Stomach (tissue), 9 donors: ENCODE results near the gene GLYR1. TPM values are rescaled to one million over a fixed set of nuclear protein-coding genes. Genes with fewer than 3 reads are reported as not detected.

Source experiments
- DNase-seq, 2 donors: peaks; one replicate each; pipeline versions ENCODE4 v3.0.0 to v3.0.0-alpha.2; 2013 to 2019
- H3K27ac ChIP-seq, 5 donors: fragments of 200-600 bp in 4 of 5; sonication (generic) in 4 of 5; one replicate each; pipeline ENCODE4 v1.5.1; 2013 to 2019; ENCODE audit warnings: mild to moderate bottlenecking in 1 of 5, moderate library complexity in 1 of 5
- H3K27me3 ChIP-seq, 3 donors: fragments of 200-600 bp; sonication (generic); one replicate each; pipeline ENCODE4 v1.5.1; 2017 to 2019; ENCODE audit warnings: mixed run types in 1 of 3
- H3K36me3 ChIP-seq, 4 donors: fragments of 200-600 bp; sonication (generic); 1 replicate in 3 of 4; 2 replicates in 1 of 4; pipeline ENCODE4 v1.5.1; 2016 to 2019
- H3K4me1 ChIP-seq, 4 donors: fragments of 200-600 bp; sonication (generic); one replicate each; pipeline ENCODE4 v1.5.1; 2016 to 2019
- H3K4me3 ChIP-seq, 4 donors: fragments of 200-600 bp; sonication (generic) in 3 of 4; one replicate each; pipeline ENCODE4 v1.5.1; 2016 to 2019; ENCODE audit warnings: mild to moderate bottlenecking in 1 of 4
- H3K9me3 ChIP-seq, 4 donors: fragments of 200-600 bp; sonication (generic); one replicate each; pipeline ENCODE4 v1.5.1; 2016 to 2019
- EP300 ChIP-seq: sonication (generic); formaldehyde crosslinking; IDR thresholded peaks from one replicate; pipeline ENCODE4 v1.6.1; 2017; ENCODE audit warnings: antibody characterized with exemption
- POLR2A ChIP-seq, 4 donors: fragments of 450-650 bp; IDR thresholded peaks; one replicate each; pipeline ENCODE4 v1.6.1; 2016; ENCODE audit warnings: antibody characterized with exemption in 4 of 4, control low read depth in 2 of 4, mild to moderate bottlenecking in 1 of 4, moderate library complexity in 1 of 4
- POLR2AphosphoS5 ChIP-seq, 3 donors: sonication (generic); formaldehyde crosslinking; IDR thresholded peaks; one replicate each; pipeline ENCODE4 v1.6.1; 2016; ENCODE audit warnings: antibody characterized with exemption in 3 of 3
- WGBS, 5 donors: extraction: QIAGEN DNeasy Blood & Tissue Kit in 3 of 5; methylation state at CpG; one replicate each; pipeline versions ENCODE4 v1.1.5 to v1.1.7; 2013 to 2018; 5-methylcytosine and 5-hydroxymethylcytosine counted together
- intact Hi-C: fragments of 100-400 bp; cut with DNase I; formaldehyde crosslinking; loops from one replicate; pipeline ENCODE4 v1.15.1; 2023; ENCODE audit warnings: low total_unique reads
- polyA plus RNA-seq, 3 donors: library from polyadenylated mRNA; stranded (reverse); fragments of 200-250 nt; gene quantifications; one replicate each; pipeline ENCODE4 v1.2.3, GENCODE V29; 2013
- total RNA-seq, 5 donors: library from RNA; depleted of rRNA; stranded (reverse); fragments of >200 nt; gene quantifications; one replicate each; pipeline versions ENCODE4 v1.1.0 to v1.2.3, GENCODE V29; 2014 to 2016
- TF ChIP-seq, protein P1 (sequence below), 7 experiments: fragments of 450-650 bp in 4 of 7; fragments of 200-600 bp in 3 of 7; sonication (generic) in 3 of 7; IDR thresholded peaks; one replicate each; pipeline ENCODE4 v1.5.1; 2016 to 2019; ENCODE audit warnings: antibody characterized with exemption in 7 of 7, control low read depth in 2 of 7, mild to moderate bottlenecking in 1 of 7
- donor health status: healthy with polysubstance abuse.
- donor health status: Bipolar disorder and iron deficiency.
- donor health status: healthy.

Gene GLYR1
- total and polyA plus RNA-seq, 8 donors: 29.3 to 187 (median 62.8) TPM

DNA sequence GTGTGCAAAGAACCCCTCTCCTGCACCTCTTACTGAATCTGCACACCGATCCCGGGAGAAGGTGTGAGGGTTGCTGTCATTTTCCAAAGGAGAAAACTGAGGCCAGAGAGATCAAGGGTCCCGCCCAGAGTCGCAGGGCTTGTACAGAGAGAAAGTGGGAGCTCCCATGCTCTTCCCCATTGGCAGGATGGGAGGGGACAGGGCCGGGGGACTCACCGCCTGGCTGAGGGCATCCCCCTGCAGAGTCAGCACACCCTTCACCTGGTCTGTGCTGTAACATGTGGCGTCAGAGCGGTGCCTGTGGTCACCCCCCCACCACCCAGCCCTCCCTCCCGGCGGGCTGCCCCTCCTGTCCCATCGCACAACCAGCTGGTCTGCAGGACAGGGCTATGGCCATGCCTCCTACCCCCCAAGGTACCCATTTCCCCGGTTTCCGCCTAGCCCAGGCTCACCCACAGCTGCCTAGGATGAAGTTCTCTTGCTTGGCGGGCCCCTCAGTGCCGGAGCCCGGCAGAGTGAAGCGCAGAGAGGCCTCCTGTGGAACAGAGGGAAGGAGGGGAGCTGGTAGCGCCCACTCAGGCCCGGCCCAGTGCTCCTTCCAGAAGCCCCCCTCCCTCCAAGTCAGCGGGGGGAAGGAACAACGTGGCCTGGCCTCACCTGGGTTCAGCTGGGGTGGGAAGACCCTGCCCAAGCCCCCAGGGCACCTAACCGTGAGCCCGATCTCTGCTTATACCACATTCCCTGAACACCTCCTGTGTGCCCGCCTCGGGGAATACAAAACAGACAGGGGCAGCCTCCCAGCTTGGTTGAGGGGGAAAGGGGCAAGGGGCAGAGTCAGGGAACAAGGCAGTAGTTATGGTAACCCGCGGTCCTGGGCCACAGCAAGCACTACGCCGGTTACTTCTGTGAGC, 45.8 kb downstream of the GLYR1 start:
- Histone ChIP-seq H3K9me3 (no peaks in the 10 kb centered on the region), H3K27ac (peak overlapping the region; percentile 86 to 96 (median 93)), H3K36me3 (peaks cover 14 to 62% (median 52%) of the 10 kb centered on the region in 4 donors), H3K4me3 (peak overlapping the region; percentile 69 to 96 (median 90)), H3K4me1 (peaks cover 45 to 64% (median 47%) of the 10 kb centered on the region in 4 donors), H3K27me3 (no peaks in the 10 kb centered on the region)
- 32 to 49% (median 36%) methylated on average over 8 to 29 of the region's 29 CpGs for WGBS, 5 donors
- intact Hi-C loops: no loop called here
- peak in 1 of 2 donors; percentile 34 for DNase-seq
- no peak for TF ChIP-seq EP300
- no peak for TF ChIP-seq POLR2AphosphoS5 (IDR thresholded peaks at IDR 0.05)
- TF ChIP-seq, protein P1, sequence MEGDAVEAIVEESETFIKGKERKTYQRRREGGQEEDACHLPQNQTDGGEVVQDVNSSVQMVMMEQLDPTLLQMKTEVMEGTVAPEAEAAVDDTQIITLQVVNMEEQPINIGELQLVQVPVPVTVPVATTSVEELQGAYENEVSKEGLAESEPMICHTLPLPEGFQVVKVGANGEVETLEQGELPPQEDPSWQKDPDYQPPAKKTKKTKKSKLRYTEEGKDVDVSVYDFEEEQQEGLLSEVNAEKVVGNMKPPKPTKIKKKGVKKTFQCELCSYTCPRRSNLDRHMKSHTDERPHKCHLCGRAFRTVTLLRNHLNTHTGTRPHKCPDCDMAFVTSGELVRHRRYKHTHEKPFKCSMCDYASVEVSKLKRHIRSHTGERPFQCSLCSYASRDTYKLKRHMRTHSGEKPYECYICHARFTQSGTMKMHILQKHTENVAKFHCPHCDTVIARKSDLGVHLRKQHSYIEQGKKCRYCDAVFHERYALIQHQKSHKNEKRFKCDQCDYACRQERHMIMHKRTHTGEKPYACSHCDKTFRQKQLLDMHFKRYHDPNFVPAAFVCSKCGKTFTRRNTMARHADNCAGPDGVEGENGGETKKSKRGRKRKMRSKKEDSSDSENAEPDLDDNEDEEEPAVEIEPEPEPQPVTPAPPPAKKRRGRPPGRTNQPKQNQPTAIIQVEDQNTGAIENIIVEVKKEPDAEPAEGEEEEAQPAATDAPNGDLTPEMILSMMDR (IDR thresholded peaks at IDR 0.05): no peak
- TF ChIP-seq POLR2A (IDR thresholded peaks at IDR 0.05): no peak

DNA sequence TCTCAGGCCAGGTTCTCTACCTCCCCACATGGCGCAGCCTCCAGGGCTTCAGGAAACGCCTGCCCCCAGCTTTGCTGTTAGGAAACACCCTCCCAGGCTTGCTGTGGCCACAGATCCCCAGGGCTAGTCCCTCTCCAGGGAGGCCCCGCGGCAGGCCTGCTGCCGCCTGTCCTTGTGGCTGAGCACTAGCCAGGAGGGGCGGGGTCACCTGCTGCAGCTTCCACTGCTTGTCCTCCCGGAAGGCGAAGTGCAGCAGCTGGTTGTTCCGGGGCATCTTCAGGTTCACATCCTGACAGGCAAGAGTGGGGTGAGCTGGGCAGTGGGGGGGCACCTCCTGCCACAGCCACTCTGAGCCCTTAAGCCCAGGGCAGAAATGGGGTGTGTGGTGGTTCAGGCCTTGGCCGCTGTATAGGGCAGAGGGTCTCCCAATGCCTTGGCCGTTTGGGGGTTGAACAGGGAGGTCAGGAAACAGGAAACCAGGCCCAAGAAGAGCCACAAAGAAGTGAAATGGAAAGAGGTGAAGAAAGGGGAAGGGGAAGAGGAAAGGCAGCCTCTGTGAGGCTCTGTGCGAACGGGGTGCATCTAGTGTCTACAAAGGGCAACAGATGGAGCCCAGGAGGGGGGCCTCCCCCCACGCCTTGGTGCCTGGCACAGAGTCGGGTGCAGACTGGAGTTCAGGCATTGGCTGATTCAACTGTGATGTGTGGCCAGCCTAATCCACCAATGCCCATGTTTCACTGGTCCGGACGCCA, 46.6 kb downstream of the GLYR1 start:
- Histone ChIP-seq H3K4me1 (peaks cover 46 to 64% (median 49%) of the 10 kb centered on the region in 4 donors), H3K9me3 (no peaks in the 10 kb centered on the region), H3K36me3 (peaks cover 10 to 53% (median 43%) of the 10 kb centered on the region in 4 donors), H3K4me3 (peak overlapping the region in 1 of 4 donors; percentile 96), H3K27ac (peak overlapping the region; percentile 39 to 94 (median 90)), H3K27me3 (no peaks in the 10 kb centered on the region)
- no peak for TF ChIP-seq POLR2AphosphoS5 (IDR thresholded peaks at IDR 0.05)
- TF ChIP-seq POLR2A (IDR thresholded peaks at IDR 0.05): no peak
- TF ChIP-seq, protein P1 (IDR thresholded peaks at IDR 0.05): no peak
- TF ChIP-seq EP300: no peak
- intact Hi-C loops: no loop called here
- peak; percentile 75 to 84 for DNase-seq
- WGBS, 5 donors: 42 to 57% (median 46%) methylated on average over 12 to 17 of the region's 17 CpGs

DNA sequence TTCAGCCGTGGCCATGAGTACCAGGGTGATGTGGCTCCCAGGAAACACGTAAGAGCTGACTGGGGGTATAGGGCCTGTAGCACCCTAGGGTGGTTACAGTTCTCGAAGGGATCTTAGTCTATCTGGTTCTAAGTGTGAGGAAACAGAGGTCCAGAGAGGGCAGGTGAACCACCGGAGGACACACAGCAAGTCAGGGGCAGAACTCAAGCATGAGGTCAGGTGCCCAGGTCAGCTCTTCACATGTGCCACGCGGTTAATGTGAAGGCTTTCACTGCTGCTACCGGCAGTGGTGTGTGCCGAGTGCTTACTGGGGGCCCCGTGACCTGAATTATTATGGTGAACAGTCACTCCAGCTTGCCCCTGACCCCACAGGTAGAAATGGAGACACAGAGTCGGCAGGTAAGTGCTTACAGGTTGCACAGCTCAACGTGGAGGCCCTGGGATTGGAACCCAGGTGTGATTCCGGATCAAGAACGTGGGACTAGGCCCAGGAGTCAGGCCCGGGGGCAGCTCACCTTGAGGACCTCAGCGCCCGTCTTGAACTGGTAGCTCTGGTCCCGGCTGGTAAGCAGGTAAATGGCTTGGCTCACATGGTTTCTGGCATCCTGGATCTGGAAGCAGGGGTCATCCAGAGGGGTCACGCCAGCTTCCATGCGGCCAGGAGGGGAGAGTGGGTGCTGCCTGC, 47.8 kb downstream of the GLYR1 start:
- TF ChIP-seq POLR2A (IDR thresholded peaks at IDR 0.05): no peak
- TF ChIP-seq, protein P1 (IDR thresholded peaks at IDR 0.05): no peak
- peak overlapping the region in 2 of 5 donors; percentile 86 to 94 for H3K27ac ChIP-seq
- H3K36me3 ChIP-seq: peaks cover 4 to 42% (median 32%) of the 10 kb centered on the region in 4 donors
- no peak overlapping the region for H3K4me3 ChIP-seq
- WGBS, 5 donors: 71 to 90% (median 78%) methylated on average over 18 to 19 of the region's 19 CpGs
- intact Hi-C loops: no loop called here
- peaks cover 34 to 52% (median 47%) of the 10 kb centered on the region in 4 donors for H3K4me1 ChIP-seq
- no peak for DNase-seq
- H3K9me3 ChIP-seq: no peaks in the 10 kb centered on the region
- H3K27me3 ChIP-seq: no peaks in the 10 kb centered on the region

DNA sequence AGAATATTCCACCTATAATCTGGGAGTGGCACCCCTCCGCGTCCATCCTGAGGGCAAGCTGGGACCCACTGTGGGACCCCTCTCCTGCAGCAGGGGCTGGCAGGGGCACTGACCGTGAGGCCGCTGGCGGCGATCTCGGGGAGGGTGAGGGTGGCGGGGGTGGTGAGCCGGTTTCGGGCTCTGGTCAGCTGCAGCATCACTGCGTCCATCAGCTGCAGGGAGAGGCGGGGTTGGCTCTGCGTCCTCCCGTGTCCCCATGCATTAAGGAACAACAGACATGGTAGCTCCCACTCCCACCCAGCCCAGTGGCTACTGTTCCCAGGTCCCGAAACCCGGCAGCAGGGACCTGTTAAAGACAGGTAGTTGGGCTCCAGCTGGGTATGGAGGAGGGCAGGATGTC, 48.6 kb downstream of the GLYR1 start:
- DNase-seq: no peak
- Histone ChIP-seq H3K36me3 (peaks cover 4 to 38% (median 29%) of the 10 kb centered on the region in 4 donors), H3K4me3 (no peak overlapping the region), H3K4me1 (peaks cover 32 to 46% (median 40%) of the 10 kb centered on the region in 4 donors), H3K27ac (no peak overlapping the region), H3K27me3 (no peaks in the 10 kb centered on the region), H3K9me3 (no peaks in the 10 kb centered on the region)
- TF ChIP-seq EP300 (no peak), POLR2A (IDR thresholded peaks at IDR 0.05) (no peak), POLR2AphosphoS5 (IDR thresholded peaks at IDR 0.05) (no peak)
- TF ChIP-seq, protein P1 (IDR thresholded peaks at IDR 0.05): no peak
- intact Hi-C loops: no loop called here
- 84 to 94% (median 91%) methylated on average over 16 of the region's 16 CpGs for WGBS, 5 donors
